ENCODE measurements around the gene DFFA.
A peak's percentile ranks its signal among the peaks of the same experiment; 100 is the strongest.
"Not testable (repeated sequence)": the region's sequence is repeated elsewhere in the genome, so short reads cannot be mapped to it uniquely, and the experiment has no call there.

DFFA gene

GRCh38 chr1:10425826-10426534, 46.3 kb downstream of the DFFA start:
- not testable (repeated sequence) for DNase-seq

DNA sequence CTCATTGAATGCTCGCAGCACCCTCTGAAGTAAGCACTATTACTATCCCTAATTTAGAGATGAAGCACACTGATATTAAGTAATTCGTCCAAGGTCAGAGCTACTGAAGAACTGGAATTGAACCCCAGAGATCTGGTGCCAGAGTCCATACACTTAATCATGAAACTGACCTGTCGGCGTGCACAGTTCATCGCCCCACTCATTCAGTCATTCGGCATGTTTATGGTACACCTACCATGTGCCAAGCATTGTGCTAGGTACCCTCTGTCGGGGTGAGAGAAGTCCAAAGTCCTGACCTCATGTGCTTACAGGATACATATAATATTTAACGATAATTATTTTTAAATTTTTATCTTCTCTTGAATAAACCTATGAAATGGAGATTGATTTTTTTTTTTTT, 47.7 kb downstream of the DFFA start:
- no peak for DNase-seq

DNA sequence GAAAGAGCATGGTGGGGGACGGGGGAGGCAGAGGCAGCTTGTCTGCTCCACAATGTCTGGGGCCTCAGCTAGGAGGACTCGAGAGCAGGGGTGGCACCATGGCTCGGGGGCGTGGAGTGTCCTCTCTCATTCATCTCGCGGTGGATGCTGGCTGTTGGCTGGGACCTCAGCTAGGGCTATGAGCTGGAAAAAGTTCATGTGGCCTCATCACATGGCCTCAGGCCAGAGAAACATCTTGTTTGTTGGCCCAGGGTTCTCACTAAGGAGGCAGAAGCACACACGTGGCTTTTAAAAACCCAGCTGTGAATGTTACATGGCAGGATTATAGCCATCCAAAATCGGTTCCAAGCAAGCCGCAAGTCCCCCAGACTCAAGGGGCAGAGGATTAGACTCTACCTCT, 48.3 kb downstream of the DFFA start:
- peak; percentile 9 for DNase-seq

- DNase-seq, result no peak
Measured at GRCh38 chr1:10421637-10422036, 50.7 kb downstream of the DFFA start.

DNA sequence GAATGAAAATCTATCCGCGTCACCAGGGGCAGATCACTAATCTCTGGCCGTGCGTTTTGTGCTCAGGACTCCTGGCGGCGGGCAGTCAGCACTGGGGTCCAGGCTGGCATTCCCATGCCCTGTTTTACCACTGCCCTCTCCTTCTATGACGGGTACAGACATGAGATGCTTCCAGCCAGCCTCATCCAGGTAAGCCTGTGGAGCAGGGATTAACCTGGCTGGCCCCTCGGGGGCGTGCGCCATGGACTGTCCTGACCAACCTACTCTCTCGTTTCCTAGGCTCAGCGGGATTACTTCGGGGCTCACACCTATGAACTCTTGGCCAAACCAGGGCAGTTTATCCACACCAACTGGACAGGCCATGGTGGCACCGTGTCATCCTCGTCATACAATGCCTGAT, 53.0 kb downstream of the DFFA start:
- DNase-seq, result no peak

DNA sequence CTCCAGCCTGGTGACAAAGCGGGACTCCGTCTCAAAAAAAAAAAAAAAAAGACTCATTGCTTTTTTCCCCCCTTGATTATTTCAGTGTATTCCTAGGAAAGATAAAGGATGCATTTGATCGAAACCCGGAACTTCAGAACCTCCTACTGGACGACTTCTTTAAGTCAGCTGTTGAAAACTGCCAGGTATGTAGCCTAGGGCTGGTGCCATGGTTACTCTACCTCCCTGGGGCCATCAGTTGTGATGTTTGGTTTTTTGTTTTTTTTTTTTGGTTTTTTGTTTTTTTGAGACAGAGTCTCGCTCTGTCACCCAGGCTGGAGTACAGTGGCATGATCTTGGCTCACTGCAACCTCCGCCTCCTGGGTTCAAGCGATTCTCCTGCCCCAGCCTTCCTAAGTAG, 53.6 kb downstream of the DFFA start:
- DNase-seq, result not testable (repeated sequence)

GRCh38 chr1:10415967-10416366, 56.4 kb downstream of the DFFA start:
- not testable (repeated sequence) for DNase-seq

DNA sequence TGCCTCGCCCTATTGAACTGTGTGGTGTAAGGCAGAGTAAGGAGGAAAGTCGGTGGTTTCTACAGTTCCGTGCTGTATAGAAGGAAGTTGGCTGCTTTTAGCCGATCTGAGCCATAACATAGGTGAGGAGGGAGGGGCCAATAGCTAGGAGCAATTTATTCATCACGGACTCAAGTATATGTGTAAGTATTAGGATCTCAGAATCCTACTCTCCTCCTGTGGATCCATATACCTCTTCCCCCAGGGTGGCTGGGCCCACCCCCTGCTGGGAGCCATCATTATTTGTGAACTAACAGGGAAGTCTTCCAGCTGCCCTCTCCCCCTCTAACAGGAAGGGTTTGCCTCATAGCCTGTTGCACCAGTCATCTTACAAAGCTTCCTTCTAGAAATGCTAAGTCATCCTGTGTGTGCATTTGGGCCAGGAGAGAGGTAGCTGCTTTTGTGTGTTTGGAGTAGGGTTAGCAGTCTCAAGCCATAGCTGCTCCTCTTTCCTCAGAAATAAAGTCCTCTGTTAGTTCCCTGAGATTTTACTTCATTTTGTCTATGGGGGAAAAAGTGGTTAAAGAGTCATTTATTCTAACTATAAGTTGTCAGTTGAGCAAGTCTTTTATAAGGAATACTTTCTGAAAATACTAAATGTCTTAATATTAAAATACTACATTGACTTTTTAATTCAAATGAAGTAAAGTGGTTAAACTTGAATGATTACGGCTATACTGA, 57.0 kb downstream of the DFFA start:
- DNase-seq, result no peak

- DNase-seq, result no peak
Measured at GRCh38 chr1:10407201-10407600, 65.1 kb downstream of the DFFA start.

Data from retina (tissue), 1 donor.